GM18868 (cell line): ENCODE measurements around the gene SLC25A41.
A peak's percentile ranks its signal among the peaks of the same experiment; 100 is the strongest.

ENCODE experiments used
- ATAC-seq: cut with Tn5 transposase; IDR thresholded peaks from one replicate; pipeline ENCODE4 v1.9.1; 2021; ENCODE audit warnings: mild to moderate bottlenecking, moderate library complexity; ENCODE audit not compliant: unreplicated experiment

SLC25A41 gene

GRCh38 chr19:6460099-6460884 is 26.7 kb upstream of the SLC25A41 start:
- peak; percentile 71 for ATAC-seq

GRCh38 chr19:6459262-6460098 is 25.9 kb upstream of the SLC25A41 start, which contains the start of gene SLC25A23:
Gene SLC25A23, minus strand, starts transcription at chr19:6459792. Its CDS starts 164 bp downstream, at chr19:6459628.
- ATAC-seq, result no peak

- no peak for ATAC-seq
These were observed 25.2 kb upstream of the SLC25A41 start for GRCh38 chr19:6458695-6459261.

GRCh38 chr19:6457958-6458694 is 24.6 kb upstream of the SLC25A41 start:
- no peak for ATAC-seq

- no peak for ATAC-seq
These were observed 22.4 kb upstream of the SLC25A41 start for GRCh38 chr19:6455924-6456323.

GRCh38 chr19:6453951-6454565 is 20.5 kb upstream of the SLC25A41 start:
- no peak for ATAC-seq

GRCh38 chr19:6452899-6453298 is 19.3 kb upstream of the SLC25A41 start:
- ATAC-seq, result no peak

GRCh38 chr19:6452223-6452614 is 18.7 kb upstream of the SLC25A41 start:
- no peak for ATAC-seq

GRCh38 chr19:6451583-6452222 is 18.1 kb upstream of the SLC25A41 start:
- ATAC-seq, result no peak

GRCh38 chr19:6450166-6450565 is 16.6 kb upstream of the SLC25A41 start:
- no peak for ATAC-seq

- ATAC-seq, result no peak
These were observed 14.5 kb upstream of the SLC25A41 start for GRCh38 chr19:6448045-6448444.

- ATAC-seq, result no peak
These were observed 12.9 kb upstream of the SLC25A41 start for GRCh38 chr19:6446452-6446851.

GRCh38 chr19:6443986-6444385 is 10.4 kb upstream of the SLC25A41 start:
- ATAC-seq, result no peak

GRCh38 chr19:6442087-6442688 is 8.6 kb upstream of the SLC25A41 start:
- ATAC-seq, result no peak

- ATAC-seq, result no peak
These were observed 7.3 kb upstream of the SLC25A41 start for GRCh38 chr19:6440905-6441304.

- no peak for ATAC-seq
These were observed 6.2 kb upstream of the SLC25A41 start for GRCh38 chr19:6439743-6440142.

GRCh38 chr19:6433165-6433564 is 398 bp downstream of the SLC25A41 start:
- no peak for ATAC-seq

GRCh38 chr19:6431891-6432290 is 1.7 kb downstream of the SLC25A41 start:
- ATAC-seq, result no peak

- no peak for ATAC-seq
These were observed 3.9 kb downstream of the SLC25A41 start for GRCh38 chr19:6429419-6430221.
